Ascending aorta (tissue), 2 donors: ENCODE measurements around the gene IFNAR1. TPM values are rescaled to one million over a fixed set of nuclear protein-coding genes. Genes with fewer than 3 reads are reported as not detected.
"Not testable (repeated sequence)": the region's sequence is repeated elsewhere in the genome, so short reads cannot be mapped to it uniquely, and the experiment has no call there.

Experiments
- DNase-seq, 2 donors: peaks; one replicate each; pipeline ENCODE4 v3.0.0-alpha.2; 2019; ENCODE audit warnings: low spot score in 2 of 2
- H3K27ac ChIP-seq, 2 donors: fragments of 200-600 bp; sonication (generic); one replicate each; pipeline ENCODE4 v1.5.1; 2016 to 2017; ENCODE audit warnings: mild to moderate bottlenecking in 1 of 2
- H3K27me3 ChIP-seq: fragments of 200-600 bp; sonication (generic); one replicate; pipeline ENCODE4 v1.5.1; 2017
- H3K36me3 ChIP-seq, 2 donors: fragments of 200-600 bp; sonication (generic); one replicate each; pipeline ENCODE4 v1.5.1; 2016
- H3K4me1 ChIP-seq, 2 donors: fragments of 200-600 bp; sonication (generic); one replicate each; pipeline ENCODE4 v1.5.1; 2016 to 2017; ENCODE audit warnings: mild to moderate bottlenecking in 1 of 2
- H3K4me3 ChIP-seq, 2 donors: fragments of 200-600 bp; sonication (generic); one replicate each; pipeline ENCODE4 v1.5.1; 2016 to 2017; ENCODE audit warnings: mild to moderate bottlenecking in 1 of 2
- H3K9me3 ChIP-seq, 2 donors: fragments of 200-600 bp; sonication (generic); one replicate each; pipeline ENCODE4 v1.5.1; 2016
- intact Hi-C: fragments of 100-400 bp; cut with DNase I; formaldehyde crosslinking; loops from one replicate; pipeline ENCODE4 v1.15.1; 2023
- total RNA-seq: library from RNA; depleted of rRNA; stranded (reverse); fragments of >200 nt; gene quantifications from one replicate; pipeline ENCODE4 v1.1.0, GENCODE V29; 2016
- TF ChIP-seq, protein P1 (sequence below), 3 experiments: fragments of 200-600 bp in 2 of 3; fragments of 450-650 bp in 1 of 3; sonication (generic) in 2 of 3; IDR thresholded peaks; one replicate each; pipeline ENCODE4 v1.5.1; 2016 to 2019; ENCODE audit warnings: antibody characterized with exemption in 3 of 3, mild to moderate bottlenecking in 1 of 3, moderate library complexity in 1 of 3

The IFNAR1 gene
- total RNA-seq, 1 donor from 2014 or later: 25.9 TPM

DNA sequence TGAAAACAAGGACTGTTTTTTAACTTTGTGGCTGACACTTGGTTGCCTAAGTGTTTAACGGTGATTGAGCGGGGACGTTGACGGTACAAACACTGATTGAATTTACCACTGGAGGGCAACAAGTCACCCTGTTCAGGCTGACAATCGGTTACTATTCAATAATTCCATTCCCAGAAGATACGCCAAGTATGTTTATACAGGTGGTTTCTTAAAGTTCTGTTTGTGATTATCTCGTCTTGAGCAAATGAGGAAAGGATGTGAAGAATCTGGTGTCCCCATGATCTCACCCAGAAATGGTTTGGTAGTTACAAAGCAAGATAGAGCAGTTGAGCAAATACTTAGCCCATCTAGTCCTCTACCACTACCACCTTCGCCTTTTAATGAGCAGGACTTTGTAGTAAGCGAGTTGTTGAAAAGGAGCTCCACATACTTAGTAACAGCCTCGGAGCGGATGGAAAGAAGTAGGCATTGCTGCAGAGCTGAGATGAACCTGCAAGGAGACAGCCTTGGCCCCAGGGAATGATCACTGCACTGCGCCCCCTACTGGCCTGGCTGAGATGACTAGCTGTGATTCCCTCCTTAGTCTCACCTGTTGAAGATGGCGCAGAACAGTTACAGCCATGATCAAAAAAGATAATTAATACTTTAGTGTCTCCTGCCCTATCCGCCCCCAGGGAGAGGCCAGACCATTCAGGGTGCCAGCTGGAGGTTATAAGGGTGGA is 36.3 kb downstream of the IFNAR1 start:
- H3K4me3 ChIP-seq: peak overlapping the region; percentile 2 to 18
- peaks cover 4 to 5% of the 10 kb centered on the region in 2 donors for H3K36me3 ChIP-seq
- intact Hi-C loops: loop anchor here (1.0 to 2.0 kb wide), 5 partner anchors 14 to 162 kb away; partner anchors contain the start of gene IFNGR2

DNA sequence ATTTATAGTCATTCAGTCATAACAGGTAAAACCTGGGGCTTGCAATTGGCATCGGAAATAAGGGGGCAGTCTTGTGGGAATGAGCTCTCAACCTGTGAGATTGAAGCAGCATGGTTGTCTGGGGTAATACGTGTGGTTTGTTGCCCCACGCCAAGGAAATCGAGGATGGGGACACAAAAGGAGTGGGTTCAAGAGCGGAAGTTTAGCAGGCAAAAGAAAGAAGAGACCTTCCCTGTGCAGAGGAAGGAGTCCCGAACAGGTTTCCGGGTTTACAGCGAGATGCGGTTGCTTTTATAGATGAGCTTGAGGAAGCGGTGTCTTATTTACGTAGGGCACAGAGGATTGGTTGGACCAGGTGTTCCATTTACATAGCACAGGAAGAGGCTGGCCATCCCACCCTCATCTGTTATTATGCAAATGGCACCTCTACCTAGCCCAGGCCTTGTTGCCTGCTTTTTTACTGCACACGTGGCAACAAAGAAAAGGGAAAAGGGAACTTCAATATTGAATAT is 37.3 kb downstream of the IFNAR1 start:
- intact Hi-C loops: no loop called here
- TF ChIP-seq, protein P1, sequence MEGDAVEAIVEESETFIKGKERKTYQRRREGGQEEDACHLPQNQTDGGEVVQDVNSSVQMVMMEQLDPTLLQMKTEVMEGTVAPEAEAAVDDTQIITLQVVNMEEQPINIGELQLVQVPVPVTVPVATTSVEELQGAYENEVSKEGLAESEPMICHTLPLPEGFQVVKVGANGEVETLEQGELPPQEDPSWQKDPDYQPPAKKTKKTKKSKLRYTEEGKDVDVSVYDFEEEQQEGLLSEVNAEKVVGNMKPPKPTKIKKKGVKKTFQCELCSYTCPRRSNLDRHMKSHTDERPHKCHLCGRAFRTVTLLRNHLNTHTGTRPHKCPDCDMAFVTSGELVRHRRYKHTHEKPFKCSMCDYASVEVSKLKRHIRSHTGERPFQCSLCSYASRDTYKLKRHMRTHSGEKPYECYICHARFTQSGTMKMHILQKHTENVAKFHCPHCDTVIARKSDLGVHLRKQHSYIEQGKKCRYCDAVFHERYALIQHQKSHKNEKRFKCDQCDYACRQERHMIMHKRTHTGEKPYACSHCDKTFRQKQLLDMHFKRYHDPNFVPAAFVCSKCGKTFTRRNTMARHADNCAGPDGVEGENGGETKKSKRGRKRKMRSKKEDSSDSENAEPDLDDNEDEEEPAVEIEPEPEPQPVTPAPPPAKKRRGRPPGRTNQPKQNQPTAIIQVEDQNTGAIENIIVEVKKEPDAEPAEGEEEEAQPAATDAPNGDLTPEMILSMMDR (IDR thresholded peaks at IDR 0.05): no peak
- no peak overlapping the region for H3K4me3 ChIP-seq
- H3K27ac ChIP-seq: no peak overlapping the region
- H3K27me3 ChIP-seq: no peaks in the 10 kb centered on the region
- H3K36me3 ChIP-seq: no peaks in the 10 kb centered on the region
- H3K9me3 ChIP-seq: peaks cover 6% of the 10 kb centered on the region in 2 donors
- peaks cover 10 to 16% of the 10 kb centered on the region in 2 donors for H3K4me1 ChIP-seq
- no peak for DNase-seq

More for the DNA sequence above, 36.3 kb downstream of the IFNAR1 start:
- Histone ChIP-seq H3K9me3 (no peaks in the 10 kb centered on the region), H3K4me1 (peaks cover 10 to 16% of the 10 kb centered on the region in 2 donors), H3K27me3 (no peaks in the 10 kb centered on the region), H3K27ac (peak overlapping the region; percentile 52 to 56)
- DNase-seq: peak; percentile 16 to 84
- TF ChIP-seq, protein P1 (IDR thresholded peaks at IDR 0.05): peak; percentile 57 to 74 (median 69)

DNA sequence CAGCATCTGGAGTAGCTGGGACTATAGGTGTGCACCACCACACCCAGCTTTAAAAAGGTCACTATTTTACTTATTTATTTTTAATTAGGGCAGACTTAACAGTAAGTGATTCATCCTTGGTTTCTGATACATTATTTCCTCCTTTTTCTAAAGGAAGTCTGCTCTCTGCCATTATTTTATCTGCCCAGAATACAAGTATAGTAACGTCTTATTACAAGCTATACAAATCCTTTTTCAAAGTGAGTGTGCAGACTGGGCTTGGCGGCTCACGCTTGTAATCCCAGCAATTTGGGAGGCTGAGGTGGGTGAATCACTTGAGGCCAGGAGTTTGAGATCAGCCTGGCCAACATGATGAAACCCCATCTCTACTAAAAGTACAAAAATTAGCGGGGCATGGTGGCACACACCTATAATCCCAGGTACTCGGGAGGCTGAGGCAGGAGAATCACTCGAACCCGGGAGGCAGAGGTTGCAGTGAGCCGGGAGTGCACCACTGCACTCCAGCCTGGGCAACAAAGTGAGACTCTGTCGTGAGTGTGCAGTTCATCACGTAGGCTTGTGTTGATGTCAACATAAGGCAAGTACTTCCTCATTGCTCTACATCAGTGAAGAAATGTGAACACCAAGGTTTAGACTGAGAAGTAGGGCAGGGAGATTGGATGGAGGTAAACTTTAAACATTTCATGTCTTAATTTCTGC is 39.3 kb downstream of the IFNAR1 start:
- peaks cover 10 to 16% of the 10 kb centered on the region in 2 donors for H3K4me1 ChIP-seq
- intact Hi-C loops, H3K27ac ChIP-seq, H3K27me3 ChIP-seq, H3K36me3 ChIP-seq, H3K4me3 ChIP-seq: not testable (repeated sequence)
- peak in 1 of 2 donors; percentile 57 for DNase-seq
- H3K9me3 ChIP-seq: peaks cover 11 to 22% of the 10 kb centered on the region in 2 donors

DNA sequence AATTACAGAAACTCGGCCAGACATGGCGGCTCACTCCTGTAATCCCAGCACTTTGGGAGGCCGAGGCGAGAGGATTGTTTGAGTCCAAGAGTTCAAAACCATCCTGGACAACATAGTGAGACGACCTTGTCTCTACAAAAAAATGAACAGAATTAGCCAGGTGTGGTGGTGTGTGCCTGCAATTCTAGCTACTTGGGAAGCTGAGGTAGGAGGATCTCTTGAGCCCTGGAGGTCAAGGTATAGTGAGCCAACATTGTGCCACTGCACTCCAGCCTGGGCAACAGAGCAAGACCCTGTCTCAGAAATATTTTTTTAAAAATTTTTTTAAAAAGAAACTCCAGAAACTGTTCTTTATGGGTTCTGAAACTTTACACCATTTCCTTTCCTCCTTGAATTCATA is 40.1 kb downstream of the IFNAR1 start:
- peaks cover 11 to 22% of the 10 kb centered on the region in 2 donors for H3K9me3 ChIP-seq
- TF ChIP-seq, protein P1 (IDR thresholded peaks at IDR 0.05): no peak
- intact Hi-C loops: no loop called here
- no peaks in the 10 kb centered on the region for H3K36me3 ChIP-seq
- no peak overlapping the region for H3K27ac ChIP-seq
- H3K4me1 ChIP-seq: peaks cover 10 to 14% of the 10 kb centered on the region in 2 donors
- H3K4me3 ChIP-seq: no peak overlapping the region
- H3K27me3 ChIP-seq: no peaks in the 10 kb centered on the region
- peak in 1 of 2 donors; percentile 33 for DNase-seq

DNA sequence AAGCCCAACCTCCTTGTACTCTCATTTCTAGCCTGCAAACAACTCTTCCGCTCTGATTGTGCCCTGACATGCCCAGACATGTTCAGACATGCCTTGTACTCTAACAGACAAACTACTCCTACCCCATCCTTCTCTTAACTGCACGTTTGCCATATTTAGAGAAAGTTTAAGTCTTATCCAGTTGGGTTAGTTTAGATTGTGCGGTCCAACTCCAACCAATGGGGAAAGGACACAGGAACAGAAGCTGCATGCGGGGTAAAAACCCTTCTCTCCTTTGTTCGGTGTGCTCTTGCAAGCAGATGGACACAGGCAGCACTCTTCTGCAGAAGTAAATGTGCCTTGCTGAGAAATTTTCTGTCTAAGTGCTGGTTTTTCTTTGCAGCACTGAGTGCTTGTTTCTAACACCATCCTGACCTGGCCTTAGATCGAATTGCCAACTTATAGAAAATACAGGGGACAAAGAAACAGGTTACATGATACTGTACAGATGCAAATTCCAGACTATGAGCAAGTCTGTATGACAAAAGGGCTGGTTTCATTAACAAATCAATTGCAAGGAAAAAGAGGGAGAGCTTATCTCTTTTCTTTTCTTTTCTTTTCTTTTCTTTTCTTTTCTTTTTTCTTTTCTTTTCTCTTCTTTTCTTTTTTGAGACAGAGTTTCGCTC is 42.7 kb downstream of the IFNAR1 start:
- intact Hi-C loops: no loop called here
- TF ChIP-seq, protein P1 (IDR thresholded peaks at IDR 0.05): no peak
- H3K4me3 ChIP-seq: no peak overlapping the region
- H3K9me3 ChIP-seq: peaks cover 11 to 22% of the 10 kb centered on the region in 2 donors
- H3K27me3 ChIP-seq: no peaks in the 10 kb centered on the region
- no peaks in the 10 kb centered on the region for H3K36me3 ChIP-seq
- no peaks in the 10 kb centered on the region for H3K4me1 ChIP-seq
- DNase-seq: peak in 1 of 2 donors; percentile 3
- no peak overlapping the region for H3K27ac ChIP-seq
